Type B pancreatic cell (in vitro differentiated cells): Measurements from ENCODE around the gene SPRR4. TPM values are rescaled to one million over a fixed set of nuclear protein-coding genes. Genes with fewer than 3 reads are reported as not detected.

Source experiments
- DNase-seq: peaks from one replicate; pipeline ENCODE4 v3.0.0; 2021; ENCODE audit warnings: mixed read lengths; ENCODE audit not compliant: unreplicated experiment; ENCODE audit errors: extremely low spot score
- H3K27ac Mint-ChIP-seq: 2 replicates; pipeline ENCODE4 v1.8.0; 2021; ENCODE audit warnings: mild to moderate bottlenecking, mixed read lengths
- H3K27me3 Mint-ChIP-seq: 2 replicates; pipeline ENCODE4 v1.8.0; 2021; ENCODE audit warnings: mixed read lengths
- H3K36me3 Mint-ChIP-seq: 2 replicates; pipeline ENCODE4 v1.8.0; 2021; ENCODE audit warnings: mixed read lengths
- H3K4me1 Mint-ChIP-seq: one replicate; pipeline ENCODE4 v1.8.0; 2021; ENCODE audit warnings: mixed read lengths; ENCODE audit not compliant: unreplicated experiment
- H3K4me3 Mint-ChIP-seq: 2 replicates; pipeline ENCODE4 v1.8.0; 2021; ENCODE audit warnings: mild to moderate bottlenecking, mixed read lengths
- H3K9me3 Mint-ChIP-seq: 2 replicates; pipeline ENCODE4 v1.8.0; 2021; ENCODE audit warnings: mixed read lengths
- total RNA-seq: library from RNA; stranded (reverse); gene quantifications from 2 replicates; pipeline ENCODE4 v1.2.1, GENCODE V29; 2021; ENCODE audit warnings: low replicate concordance
- TF ChIP-seq, protein P1 (sequence below): fragments of 200-600 bp; sonication (generic); conservative IDR thresholded peaks from 2 replicates; pipeline ENCODE4 v1.5.0; 2021; ENCODE audit warnings: antibody characterized with exemption, mild to moderate bottlenecking

SPRR4 gene
- total RNA-seq, 1 donor from 2014 or later, result not detected

GRCh38 chr1:152946651-152947256 is 23.7 kb upstream of the SPRR4 start, which contains the start of gene SPRR5:
TSS of gene SPRR5 (plus strand) at chr1:152947206. CDS start at chr1:152948555, 1,349 bp downstream.
- Mint-ChIP-seq H3K9me3 (no peaks in the 10 kb centered on the region), H3K4me3 (no peak within 1 kb of the TSS), H3K36me3 (no peaks in the 10 kb centered on the region), H3K27ac (no peak within 1 kb of the TSS), H3K4me1 (no peaks in the 10 kb centered on the region), H3K27me3 (peaks cover 2% of the 10 kb centered on the region)
- TF ChIP-seq, protein P1, sequence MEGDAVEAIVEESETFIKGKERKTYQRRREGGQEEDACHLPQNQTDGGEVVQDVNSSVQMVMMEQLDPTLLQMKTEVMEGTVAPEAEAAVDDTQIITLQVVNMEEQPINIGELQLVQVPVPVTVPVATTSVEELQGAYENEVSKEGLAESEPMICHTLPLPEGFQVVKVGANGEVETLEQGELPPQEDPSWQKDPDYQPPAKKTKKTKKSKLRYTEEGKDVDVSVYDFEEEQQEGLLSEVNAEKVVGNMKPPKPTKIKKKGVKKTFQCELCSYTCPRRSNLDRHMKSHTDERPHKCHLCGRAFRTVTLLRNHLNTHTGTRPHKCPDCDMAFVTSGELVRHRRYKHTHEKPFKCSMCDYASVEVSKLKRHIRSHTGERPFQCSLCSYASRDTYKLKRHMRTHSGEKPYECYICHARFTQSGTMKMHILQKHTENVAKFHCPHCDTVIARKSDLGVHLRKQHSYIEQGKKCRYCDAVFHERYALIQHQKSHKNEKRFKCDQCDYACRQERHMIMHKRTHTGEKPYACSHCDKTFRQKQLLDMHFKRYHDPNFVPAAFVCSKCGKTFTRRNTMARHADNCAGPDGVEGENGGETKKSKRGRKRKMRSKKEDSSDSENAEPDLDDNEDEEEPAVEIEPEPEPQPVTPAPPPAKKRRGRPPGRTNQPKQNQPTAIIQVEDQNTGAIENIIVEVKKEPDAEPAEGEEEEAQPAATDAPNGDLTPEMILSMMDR, result no peak
- DNase-seq, result peak; percentile 27

DNA sequence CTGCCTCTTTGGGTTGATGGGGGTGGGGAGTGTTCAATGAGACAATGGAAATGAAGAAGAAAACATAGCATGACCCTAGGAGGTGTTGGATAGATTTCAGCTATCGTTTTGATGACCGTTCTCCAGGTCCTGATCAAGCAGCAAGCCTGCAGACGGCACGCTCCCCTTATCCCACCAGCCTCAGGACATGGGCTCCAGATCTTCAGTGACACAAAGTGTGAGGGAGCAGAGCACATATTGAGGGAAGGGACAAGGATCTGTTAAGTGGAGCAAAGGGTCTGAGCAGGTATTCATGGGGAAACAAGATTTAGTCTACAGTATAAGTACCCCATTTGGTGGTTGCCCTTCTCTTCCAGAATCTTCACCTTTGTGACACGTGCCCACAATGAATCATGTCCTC is 18.7 kb upstream of the SPRR4 start:
- peak; percentile 22 for DNase-seq
- no peaks in the 10 kb centered on the region for H3K9me3 Mint-ChIP-seq
- peaks cover 2% of the 10 kb centered on the region for H3K27me3 Mint-ChIP-seq
- TF ChIP-seq, protein P1, result no peak
- no peak overlapping the region for H3K27ac Mint-ChIP-seq
- H3K4me3 Mint-ChIP-seq, result no peak overlapping the region
- H3K4me1 Mint-ChIP-seq, result no peaks in the 10 kb centered on the region
- H3K36me3 Mint-ChIP-seq, result no peaks in the 10 kb centered on the region

DNA sequence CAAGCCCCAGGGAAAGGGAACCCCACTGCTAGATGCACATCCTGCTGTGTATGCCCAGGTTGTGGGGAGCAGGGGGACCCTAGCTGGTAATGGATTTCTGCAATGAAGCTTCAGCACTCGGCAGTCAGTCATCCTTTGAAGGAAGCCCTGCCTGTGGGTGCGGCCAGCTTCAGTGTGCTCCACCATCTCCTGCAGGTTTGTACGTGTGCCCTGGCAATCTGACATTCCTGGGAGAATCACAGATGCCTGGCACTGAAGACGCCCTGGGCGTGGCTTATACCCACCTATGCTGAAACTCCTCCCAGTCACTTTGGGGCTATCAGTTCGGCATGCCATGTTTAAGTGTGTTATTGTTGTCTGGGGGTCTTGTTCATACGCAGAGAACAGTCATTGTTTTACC is 16.7 kb upstream of the SPRR4 start:
- TF ChIP-seq, protein P1, result no peak
- DNase-seq, result peak; percentile 39
- Mint-ChIP-seq H3K4me3 (no peak overlapping the region), H3K9me3 (peaks cover 4% of the 10 kb centered on the region), H3K36me3 (no peaks in the 10 kb centered on the region), H3K27ac (no peak overlapping the region), H3K27me3 (peaks cover 2% of the 10 kb centered on the region), H3K4me1 (no peaks in the 10 kb centered on the region)

GRCh38 chr1:152954436-152954835 is 16.0 kb upstream of the SPRR4 start:
- Mint-ChIP-seq H3K4me1 (no peaks in the 10 kb centered on the region), H3K27ac (no peak overlapping the region), H3K4me3 (no peak overlapping the region), H3K9me3 (peaks cover 4% of the 10 kb centered on the region), H3K36me3 (no peaks in the 10 kb centered on the region), H3K27me3 (peaks cover 2% of the 10 kb centered on the region)
- TF ChIP-seq, protein P1, result no peak
- DNase-seq, result peak; percentile 13

DNA sequence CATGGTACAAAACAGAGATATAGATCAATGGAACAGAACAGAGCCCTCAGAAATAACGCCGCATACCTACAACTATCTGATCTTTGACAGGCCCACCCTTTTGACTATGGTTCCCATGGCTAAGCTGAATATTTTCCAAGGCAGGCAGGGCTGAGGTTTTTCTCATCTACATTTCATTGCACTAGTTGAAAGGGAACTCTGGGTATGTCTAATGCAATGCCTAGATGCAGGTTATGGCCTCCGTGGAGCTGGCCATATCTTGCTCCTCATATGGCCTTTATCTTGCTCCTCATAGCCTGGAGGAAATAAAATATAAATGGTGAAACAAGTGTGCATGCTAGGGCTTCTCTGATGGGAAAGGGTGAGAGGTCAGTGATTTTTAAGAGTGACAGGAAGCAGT is 12.9 kb upstream of the SPRR4 start:
- Mint-ChIP-seq H3K27ac (no peak overlapping the region), H3K4me1 (no peaks in the 10 kb centered on the region)

More for the DNA sequence above, 12.9 kb upstream of the SPRR4 start:
- TF ChIP-seq, protein P1, result no peak
- no peaks in the 10 kb centered on the region for H3K27me3 Mint-ChIP-seq
- no peak overlapping the region for H3K4me3 Mint-ChIP-seq
- peaks cover 9% of the 10 kb centered on the region for H3K9me3 Mint-ChIP-seq
- no peaks in the 10 kb centered on the region for H3K36me3 Mint-ChIP-seq
- DNase-seq, result no peak
